SK-N-SH (cell line): Measurements from ENCODE around the gene ENOX1. TPM values are rescaled to one million over a fixed set of nuclear protein-coding genes. Genes with fewer than 3 reads are reported as not detected.

ENCODE experiments used
- CTCF ChIA-PET: fragments of 300-600, 350-600 bp; formaldehyde crosslinking; extraction: SDS; loops from one replicate; lab custom pipeline; 2021; lab: Yijun Ruan, JAX
- POLR2A ChIA-PET: fragments of 350-600 bp; sonication (Branson Sonifier 250); formaldehyde crosslinking; extraction: SDS; loops from one replicate; lab custom pipeline; 2020; ENCODE audit warnings: antibody characterized with exemption, inconsistent platforms; lab: Yijun Ruan, JAX
- DNase-seq: peaks from one replicate; pipeline ENCODE4 v3.0.0; 2012
- H2AFZ ChIP-seq: fragments of 200-600 bp; sonication (generic); 2 replicates; pipeline ENCODE4 v1.8.1; 2016; ENCODE audit warnings: antibody characterized with exemption, mild to moderate bottlenecking, low read depth
- H3F3A ChIP-seq: fragments of 200-600 bp; sonication (generic); replicated peaks from 2 replicates; pipeline ENCODE3; 2016; ENCODE audit warnings: antibody characterized with exemption, mild to moderate bottlenecking; ENCODE audit not compliant: insufficient read depth
- H3K27ac ChIP-seq, 2 experiments: fragments of 200-500 bp in 1 of 2; fragments of 200-600 bp in 1 of 2; sonication (Bioruptor generic) in 1 of 2; sonication (generic), shearing (Covaris generic) in 1 of 2; 2 replicates each; pipeline versions ENCODE4 v1.5.1 to v1.6.1; 2014 to 2016; ENCODE audit warnings: low read depth in 2 of 2, inconsistent platforms in 1 of 2, low read length in 1 of 2, mild to moderate bottlenecking in 1 of 2, mixed read lengths in 1 of 2
- H3K27me3 ChIP-seq: fragments of 200-600 bp; sonication (generic), shearing (Covaris generic); 2 replicates; pipeline ENCODE4 v1.6.1; 2016; ENCODE audit warnings: mixed run types; ENCODE audit not compliant: insufficient read depth
- H3K36me3 ChIP-seq, 2 experiments: fragments of 200-500 bp in 1 of 2; fragments of 200-600 bp in 1 of 2; sonication (Bioruptor generic) in 1 of 2; sonication (generic) in 1 of 2; replicated peaks in 1 of 2; 2 replicates each; pipeline versions ENCODE3 to v1.5.1; 2014 to 2016; ENCODE audit warnings: low read length in 1 of 2, mild to moderate bottlenecking in 1 of 2; ENCODE audit not compliant: insufficient read depth in 2 of 2, control insufficient read depth in 1 of 2
- H3K4me1 ChIP-seq, 2 experiments: fragments of 200-500 bp in 1 of 2; fragments of 200-600 bp in 1 of 2; sonication (Bioruptor generic) in 1 of 2; sonication (generic), shearing (Covaris generic) in 1 of 2; 2 replicates each; pipeline versions ENCODE4 v1.5.1 to v1.6.1; 2014 to 2016; ENCODE audit warnings: low read depth in 1 of 2, low read length in 1 of 2, mixed run types in 1 of 2; ENCODE audit not compliant: insufficient read depth in 2 of 2, control insufficient read depth in 1 of 2
- H3K4me2 ChIP-seq: fragments of 200-600 bp; sonication (generic), shearing (Covaris generic); 2 replicates; pipeline ENCODE4 v1.6.1; 2017; ENCODE audit warnings: mixed run types
- H3K4me3 ChIP-seq, 2 experiments: fragments of 200-500 bp in 1 of 2; fragments of 200-600 bp in 1 of 2; sonication (Bioruptor generic) in 1 of 2; sonication (generic), shearing (Covaris generic) in 1 of 2; 2 replicates each; pipeline versions ENCODE4 v1.5.1 to v1.8.1; 2014 to 2016; ENCODE audit warnings: low read depth in 2 of 2, inconsistent platforms in 1 of 2, low read length in 1 of 2, mild to moderate bottlenecking in 1 of 2, mixed read lengths in 1 of 2, moderate library complexity in 1 of 2
- H3K79me2 ChIP-seq: fragments of 200-600 bp; sonication (generic); 2 replicates; pipeline ENCODE4 v1.8.1; 2017; ENCODE audit warnings: mild to moderate bottlenecking; ENCODE audit not compliant: insufficient read depth
- H3K9ac ChIP-seq: fragments of 200-600 bp; sonication (generic); 2 replicates; pipeline ENCODE4 v1.6.1; 2017; ENCODE audit warnings: mixed run types
- H3K9me2 ChIP-seq: fragments of 200-600 bp; sonication (generic); 2 replicates; pipeline ENCODE4 v1.6.1; 2017; ENCODE audit warnings: mixed run types
- H3K9me3 ChIP-seq: fragments of 200-600 bp; sonication (generic); 2 replicates; pipeline ENCODE4 v1.6.1; 2017; ENCODE audit warnings: mixed run types, mild to moderate bottlenecking, moderate library complexity
- H4K20me1 ChIP-seq: fragments of 200-600 bp; sonication (generic); 2 replicates; pipeline ENCODE4 v1.6.1; 2017; ENCODE audit warnings: mild to moderate bottlenecking, mixed run types; ENCODE audit not compliant: insufficient read depth
- CHD2 ChIP-seq: fragments of 150-350 bp; IDR thresholded peaks from 2 replicates; pipeline ENCODE4 v1.6.1; 2018; ENCODE audit warnings: low read length; ENCODE audit not compliant: partially characterized antibody
- CTCF ChIP-seq: fragments of 200-600 bp; sonication (generic); IDR thresholded peaks from 2 replicates; pipeline ENCODE4 v1.6.1; 2017; ENCODE audit warnings: antibody characterized with exemption, mild to moderate bottlenecking, moderate library complexity
- ELF1 ChIP-seq: IDR thresholded peaks from 2 replicates; pipeline ENCODE4 v1.4.0; 2012
- EP300 ChIP-seq, 2 experiments: IDR thresholded peaks; 2 replicates each; pipeline versions ENCODE4 v1.4.0 to v1.6.1; 2012; ENCODE audit warnings: borderline replicate concordance in 1 of 2, low read depth in 1 of 2, low read length in 1 of 2
- EZH2phosphoT487 ChIP-seq: fragments of 200-600 bp; sonication (generic); IDR thresholded peaks from 2 replicates; pipeline ENCODE4 v1.6.1; 2017; ENCODE audit warnings: low read depth, mixed run types, mild to moderate bottlenecking, antibody characterized with exemption, moderate library complexity, borderline replicate concordance
- FOXJ3 ChIP-seq: sonication (generic); formaldehyde crosslinking; IDR thresholded peaks from 2 replicates; pipeline ENCODE4 v1.5.1; 2020; ENCODE audit warnings: mild to moderate bottlenecking, missing genetic modification reagents
- FOXM1 ChIP-seq: IDR thresholded peaks from 2 replicates; pipeline ENCODE4 v1.4.0; 2012; ENCODE audit warnings: low read depth, mild to moderate bottlenecking
- GABPA ChIP-seq: IDR thresholded peaks from 2 replicates; pipeline ENCODE4 v1.4.0; 2012; ENCODE audit warnings: low read depth, mild to moderate bottlenecking
- GATA2 ChIP-seq: sonication (generic); formaldehyde crosslinking; IDR thresholded peaks from 2 replicates; pipeline ENCODE4 v1.5.0; 2020; ENCODE audit warnings: mild to moderate bottlenecking, missing genetic modification reagents
- JUND ChIP-seq: IDR thresholded peaks from 2 replicates; pipeline ENCODE4 v1.4.0; 2012
- MAX ChIP-seq: IDR thresholded peaks from 2 replicates; pipeline ENCODE4 v1.4.0; 2012; ENCODE audit warnings: low read depth
- NRF1 ChIP-seq: IDR thresholded peaks from 2 replicates; pipeline ENCODE4 v1.6.1; 2012; ENCODE audit warnings: low read depth, mild to moderate bottlenecking, low read length
- RCOR1 ChIP-seq: fragments of 150-350 bp; IDR thresholded peaks from 2 replicates; pipeline ENCODE4 v1.6.1; 2017; ENCODE audit warnings: antibody characterized with exemption, low read length
- REST ChIP-seq: IDR thresholded peaks from 2 replicates; pipeline ENCODE4 v1.6.1; 2012; ENCODE audit warnings: mild to moderate bottlenecking, low read depth, low read length, moderate library complexity
- RFX5 ChIP-seq: IDR thresholded peaks from 2 replicates; pipeline ENCODE4 v1.6.1; 2012; ENCODE audit warnings: mild to moderate bottlenecking, improper control_type of control experiment, low read length
- SIN3A ChIP-seq: IDR thresholded peaks from 2 replicates; pipeline ENCODE4 v1.6.1; 2012; ENCODE audit warnings: low read depth, mild to moderate bottlenecking, low read length, moderate library complexity, borderline replicate concordance
- TAF1 ChIP-seq: IDR thresholded peaks from 2 replicates; pipeline ENCODE4 v1.6.1; 2012; ENCODE audit warnings: low read depth, mild to moderate bottlenecking, low read length, moderate library complexity, borderline replicate concordance
- ZBTB33 ChIP-seq: IDR thresholded peaks from 2 replicates; pipeline ENCODE4 v1.4.0; 2012; ENCODE audit warnings: low read depth, borderline replicate concordance
- WGBS: methylation state at CpG from one replicate; pipeline ENCODE4 v1.1.6; 2017; ENCODE audit warnings: low lambda C conversion rate; 5-methylcytosine and 5-hydroxymethylcytosine counted together
- polyA plus RNA-seq, 3 experiments: library from polyadenylated mRNA; depleted of rRNA; stranded (reverse); fragments of >200 nt; gene quantifications; 2 replicates each; pipeline ENCODE4 v1.2.3, GENCODE V29; 2012

ENOX1 gene
- polyA plus RNA-seq, 1 of the 3 experiments (the other 2 are of a cell fraction): 5.8 TPM

GRCh38 chr13:43359536-43359935, 427.2 kb downstream of the ENOX1 start:
- no peak overlapping the region for H3K9ac ChIP-seq
- H3K4me2 ChIP-seq: no peak overlapping the region
- no peaks in the 10 kb centered on the region for H3K9me3 ChIP-seq
- peaks cover 4 to 21% of the 10 kb centered on the region in 2 experiments for H3K4me1 ChIP-seq
- no peak overlapping the region for H2AFZ ChIP-seq
- H3K27me3 ChIP-seq: no peaks in the 10 kb centered on the region
- WGBS: 90% methylated on average over 4 of the region's 4 CpGs
- no peak overlapping the region for H3K4me3 ChIP-seq
- CTCF ChIA-PET: interaction anchor here (0.6 kb wide), 1 partner anchor 153 kb away, joined by 4 read pairs; no protein-coding TSS in a partner anchor
- POLR2A ChIA-PET: no interaction called here
- no peak for DNase-seq
- H4K20me1 ChIP-seq: no peaks in the 10 kb centered on the region
- TF ChIP-seq EZH2phosphoT487 (no peak), ZBTB33 (no peak), SIN3A (no peak), MAX (no peak), ELF1 (no peak), GABPA (no peak), RCOR1 (no peak), RFX5 (no peak), CTCF (no peak), CHD2 (no peak), NRF1 (no peak), GATA2 (CRISPR knock-in tag) (no peak), REST (no peak), FOXM1 (no peak), JUND (no peak), EP300 (IDR thresholded peaks at IDR 0.05; ENCODE audit: borderline replicate concordance in 1 of 2, low read depth in 1 of 2, low read length in 1 of 2) (no peak), FOXJ3 (CRISPR knock-in tag) (no peak), TAF1 (no peak)
- no peaks in the 10 kb centered on the region for H3K79me2 ChIP-seq
- H3K9me2 ChIP-seq: no peaks in the 10 kb centered on the region
- H3K27ac ChIP-seq: no peak overlapping the region
- peaks cover 8% of the 10 kb centered on the region for H3F3A ChIP-seq
- H3K36me3 ChIP-seq: no peaks in the 10 kb centered on the region
